Measurements from ENCODE around the gene RPL18.
A peak's percentile ranks its signal among the peaks of the same experiment; 100 is the strongest.
"Not testable (repeated sequence)": the region's sequence is repeated elsewhere in the genome, so short reads cannot be mapped to it uniquely, and the experiment has no call there.

The RPL18 gene

DNA sequence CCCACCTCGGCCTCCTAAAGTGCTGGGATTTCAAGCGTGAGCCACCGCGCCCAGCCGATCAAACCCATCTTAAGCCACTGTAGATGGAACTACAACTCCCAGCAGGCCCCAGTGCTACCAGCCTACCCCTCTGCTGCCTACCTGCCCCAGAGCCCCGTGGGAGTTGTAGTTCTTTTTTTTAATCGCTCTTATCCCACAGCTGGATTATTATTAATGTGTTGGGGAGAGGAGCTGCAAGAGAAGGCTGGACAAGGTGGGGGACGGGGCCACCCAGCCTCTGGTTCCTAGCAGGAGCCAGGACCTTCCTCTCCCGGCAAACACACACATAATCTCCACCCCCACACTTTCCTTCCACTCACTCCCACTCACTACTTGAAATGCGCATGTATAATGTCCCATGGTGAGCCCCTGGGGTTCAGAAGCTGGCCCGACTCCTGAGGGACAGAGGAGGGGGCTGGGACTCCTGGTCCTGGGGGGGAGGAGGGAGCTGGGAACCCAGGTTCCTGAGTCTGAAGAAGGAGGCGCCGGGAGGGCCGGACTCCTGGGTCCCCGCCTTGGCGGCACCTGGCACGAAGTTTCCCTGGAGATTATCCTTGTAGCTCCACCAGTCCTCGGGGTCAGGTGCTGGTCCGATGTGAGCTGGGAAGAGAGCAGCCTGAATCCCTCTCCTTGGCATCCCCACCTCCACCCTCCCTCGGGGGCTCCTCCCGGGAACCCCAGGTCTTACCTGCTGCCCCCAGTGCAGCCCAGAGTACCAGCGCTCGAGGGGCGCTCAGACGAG, 26.1 kb upstream of the RPL18 start:
- DNase-seq (ENCODE audit: low spot score) = peak; percentile 95

DNA sequence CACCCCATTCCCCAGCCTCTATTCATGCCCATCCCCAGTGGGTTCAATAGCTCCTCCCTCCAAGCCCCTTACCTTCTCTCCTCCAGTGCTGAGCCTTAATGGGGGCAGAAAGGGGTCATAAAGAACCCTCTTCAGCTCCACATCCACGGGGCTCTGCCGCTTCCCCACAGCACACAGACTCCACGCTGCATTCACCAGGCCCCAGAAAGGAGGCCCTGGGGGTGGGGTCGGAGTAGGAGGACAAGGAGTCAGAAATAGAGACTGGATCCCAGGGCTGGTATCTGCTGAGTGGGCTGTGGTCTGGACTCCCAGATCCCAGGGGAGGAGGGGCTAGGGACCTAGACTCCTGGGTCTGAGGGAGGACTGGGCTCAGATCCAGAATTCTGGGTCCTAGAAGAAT, 25.4 kb upstream of the RPL18 start:
- no peak for DNase-seq (ENCODE audit: low spot score)

DNA sequence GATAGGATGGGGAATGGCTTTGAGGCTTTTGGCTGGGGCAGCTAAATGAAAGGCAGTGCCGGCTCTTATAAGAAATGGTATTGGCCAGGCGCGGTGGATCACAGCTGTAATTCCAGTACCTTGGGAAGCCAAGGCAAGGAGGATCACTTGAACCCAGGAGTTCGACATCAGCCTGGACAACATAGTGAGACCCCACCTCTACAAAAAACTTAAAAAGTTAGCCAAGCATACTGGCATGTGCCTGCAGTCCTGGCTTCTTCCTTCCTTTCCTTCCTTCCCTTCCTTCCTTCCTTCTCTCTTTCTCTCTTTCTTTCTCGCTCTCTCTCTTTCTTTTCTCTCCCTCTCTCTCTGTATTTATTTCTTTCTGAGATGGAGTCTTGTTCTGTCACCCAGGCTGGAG, 23.9 kb upstream of the RPL18 start:
- DNase-seq (ENCODE audit: low spot score) = no peak

DNA sequence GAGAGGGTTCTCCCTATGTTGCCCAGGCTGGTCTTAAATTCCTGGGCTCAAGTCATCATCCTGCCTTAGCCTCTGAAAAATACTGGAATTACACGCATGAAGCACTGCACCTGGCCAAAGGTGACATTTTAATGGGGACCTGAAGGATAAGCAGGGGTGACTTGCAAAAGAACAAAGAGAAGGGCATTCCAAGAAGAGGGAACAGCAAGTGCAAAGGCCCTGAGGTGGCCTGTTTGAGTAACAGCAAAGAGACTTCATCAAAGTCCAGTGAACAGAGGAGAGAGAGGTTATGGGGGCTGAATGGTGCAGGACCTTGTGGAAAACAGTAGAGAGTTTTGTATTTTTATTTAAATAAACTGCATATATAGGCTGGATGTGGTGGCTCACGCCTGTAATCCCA, 22.9 kb upstream of the RPL18 start:
- no peak for DNase-seq (ENCODE audit: low spot score)

DNA sequence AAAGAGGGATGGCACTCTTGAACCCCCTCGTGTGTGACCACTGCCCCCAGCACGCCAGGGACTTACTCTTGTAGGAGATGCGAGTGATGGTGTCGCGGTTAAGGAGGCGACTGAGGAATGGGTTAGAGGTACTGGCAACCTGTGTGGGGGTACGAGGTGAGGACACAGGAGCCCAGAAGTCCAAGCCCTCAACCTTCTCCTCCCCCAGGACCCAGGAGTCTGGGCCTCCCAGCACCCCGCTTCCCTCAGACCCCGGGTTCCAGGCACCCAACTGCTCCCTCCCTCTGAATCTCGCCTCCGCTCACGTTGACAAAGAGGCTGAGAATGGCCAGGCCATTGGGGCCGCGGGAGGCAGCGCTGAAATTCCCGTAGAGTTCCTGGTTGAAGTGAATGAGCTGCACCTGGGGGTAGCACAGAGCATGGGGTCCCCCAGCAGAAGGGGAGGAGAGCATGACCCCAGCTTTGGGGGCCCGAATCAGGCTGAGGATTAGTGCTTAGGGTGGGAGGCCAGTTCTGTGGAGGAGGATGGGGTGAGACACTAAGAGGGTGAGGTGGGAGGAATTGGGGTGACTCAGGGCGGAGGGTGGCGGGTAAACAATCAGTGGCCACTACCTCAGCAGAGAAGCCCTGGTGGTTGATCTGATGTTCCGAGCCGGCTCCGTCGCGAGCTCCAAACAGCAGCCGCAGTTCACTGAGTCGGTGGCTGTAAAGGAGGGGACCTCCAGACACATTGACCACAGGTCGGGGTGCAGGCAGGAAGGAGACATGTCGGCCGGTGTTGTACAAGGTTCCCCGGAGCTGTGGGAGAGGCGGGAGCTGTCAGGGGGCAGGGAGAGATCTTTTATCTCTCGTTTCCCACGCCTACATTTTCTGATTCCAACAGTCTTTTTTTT, 20.8 kb upstream of the RPL18 start:
- DNase-seq (ENCODE audit: low spot score) = no peak

DNA sequence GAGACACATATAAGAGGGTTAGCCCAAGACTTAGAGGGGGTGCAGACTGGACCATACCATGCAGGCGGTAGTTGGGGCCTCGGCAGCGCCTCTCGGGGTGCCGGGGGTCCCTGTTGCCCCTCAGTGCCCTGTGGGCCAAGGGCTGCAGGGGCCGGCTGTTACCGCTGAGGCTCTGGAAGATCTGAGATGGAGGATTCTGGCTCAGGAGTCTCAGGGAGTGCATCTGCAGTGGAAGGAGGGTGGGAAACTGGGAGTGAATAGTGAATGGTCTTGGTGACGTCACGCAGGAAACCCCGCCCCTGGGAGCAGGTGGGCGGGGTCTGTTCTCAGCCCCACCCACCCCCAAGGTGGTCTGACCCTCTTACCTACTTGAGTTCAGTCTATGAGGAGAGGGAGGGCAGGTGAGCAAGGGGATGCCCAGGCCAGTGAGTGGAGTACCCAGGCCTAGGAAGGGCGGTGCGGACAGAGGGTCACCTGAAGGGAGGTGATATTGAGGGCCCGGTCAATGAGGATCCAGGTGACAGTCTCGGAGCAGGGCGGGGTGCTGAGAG, 19.9 kb upstream of the RPL18 start:
- peak; percentile 71 for DNase-seq (ENCODE audit: low spot score)

DNA sequence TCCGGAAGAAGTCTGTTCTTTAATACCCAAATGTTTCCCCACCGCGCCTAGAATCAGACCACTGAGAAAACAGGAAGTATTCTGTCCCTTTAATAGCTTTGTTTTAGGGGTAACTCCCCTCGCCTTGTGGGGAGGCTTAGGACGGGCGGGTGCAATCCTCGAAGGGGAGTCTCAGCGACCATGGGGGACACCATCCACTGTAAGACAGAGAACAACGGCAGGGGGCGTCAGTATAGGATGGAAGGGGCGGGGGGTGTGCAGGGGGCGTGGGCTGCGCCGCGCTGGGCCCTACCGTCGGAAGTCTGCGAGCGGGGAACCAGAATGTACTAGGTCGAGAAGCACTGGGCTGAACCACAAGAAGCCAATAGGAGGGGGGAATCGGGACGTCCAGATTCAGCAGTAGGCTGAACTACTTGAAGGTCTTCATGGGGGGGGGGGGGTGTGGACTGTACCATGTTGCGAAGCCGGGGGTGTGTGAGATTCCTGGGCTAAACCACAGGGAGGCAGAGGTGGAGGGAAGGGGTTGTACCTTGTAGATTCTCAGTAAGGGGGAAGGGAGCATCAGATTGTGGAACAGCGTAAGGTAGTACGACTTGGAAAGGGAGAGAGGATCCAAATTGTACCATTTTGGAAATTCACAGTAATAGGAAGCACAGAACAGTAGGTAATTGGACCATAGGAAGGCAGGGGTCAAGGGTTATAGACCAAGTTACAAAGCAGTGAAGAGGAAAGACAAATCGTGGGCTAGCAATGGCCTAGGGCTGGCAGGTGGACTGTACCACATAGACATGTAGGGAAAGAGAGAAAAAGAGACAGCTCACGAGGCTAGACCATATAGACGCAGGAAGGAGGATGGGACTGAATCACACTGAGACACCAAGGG, 19.2 kb upstream of the RPL18 start:
- peak; percentile 98 for DNase-seq (ENCODE audit: low spot score)

DNA sequence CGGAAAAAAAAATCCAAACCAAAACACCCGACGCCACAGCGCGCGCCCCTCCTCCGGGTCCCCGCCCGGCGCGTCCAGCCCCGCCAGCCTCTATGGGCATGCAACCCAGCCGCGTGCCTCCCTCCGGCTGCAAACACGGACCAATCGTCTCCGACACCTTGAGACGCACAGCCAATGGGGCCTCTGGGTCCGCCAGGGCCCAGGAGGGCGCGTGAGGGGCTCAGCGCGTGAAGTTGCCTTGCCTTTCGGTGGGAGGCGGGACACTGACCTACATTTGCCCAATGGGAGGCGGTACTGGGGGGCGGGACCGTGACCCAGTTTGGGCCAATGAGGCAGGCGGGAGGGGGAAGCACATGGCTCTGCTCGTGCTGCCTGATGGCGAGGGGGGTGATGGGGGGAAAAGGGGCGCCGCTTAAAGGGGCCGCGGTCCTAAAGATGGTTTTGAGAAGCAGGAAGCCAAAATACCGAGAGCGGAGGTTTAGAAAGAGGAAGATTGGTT, 18.5 kb upstream of the RPL18 start:
- DNase-seq (ENCODE audit: low spot score) = peak; percentile 100

DNA sequence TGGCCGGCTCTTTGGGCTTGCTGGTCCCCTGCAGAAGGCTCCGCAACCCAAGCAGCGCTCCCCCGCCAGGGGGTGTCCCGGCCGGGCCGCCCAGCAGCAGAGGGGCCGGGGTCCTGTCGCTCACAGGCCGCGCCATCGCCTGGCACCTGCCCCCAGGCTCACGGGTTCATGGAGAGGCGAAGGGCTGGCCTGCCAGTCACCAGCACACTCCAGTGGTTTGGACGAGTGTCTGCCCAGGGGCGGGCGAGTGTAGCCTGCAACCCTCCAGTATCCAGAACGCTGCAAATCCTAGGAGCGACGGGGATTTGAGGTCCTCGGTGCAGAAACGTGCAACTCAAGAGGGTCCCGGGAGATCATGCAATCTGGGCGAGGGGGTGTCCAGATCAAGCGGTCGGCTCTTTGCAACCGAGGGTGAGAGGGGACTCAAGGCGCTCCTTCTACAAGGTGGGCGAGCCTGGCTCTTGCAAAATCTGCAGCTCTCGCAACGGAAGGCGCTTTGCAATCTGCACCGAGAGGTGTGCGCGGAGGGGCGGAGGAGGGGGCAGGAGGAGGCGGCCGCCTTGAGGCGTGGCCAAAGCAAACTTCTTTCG, 18.0 kb upstream of the RPL18 start, which contains the start of gene DBP:
Gene DBP, minus strand, starts transcription at position 521 of the 590 bp plus-strand sequence. Its CDS starts 385 bp downstream, at position 136.
- DNase-seq (ENCODE audit: low spot score) = no peak

DNA sequence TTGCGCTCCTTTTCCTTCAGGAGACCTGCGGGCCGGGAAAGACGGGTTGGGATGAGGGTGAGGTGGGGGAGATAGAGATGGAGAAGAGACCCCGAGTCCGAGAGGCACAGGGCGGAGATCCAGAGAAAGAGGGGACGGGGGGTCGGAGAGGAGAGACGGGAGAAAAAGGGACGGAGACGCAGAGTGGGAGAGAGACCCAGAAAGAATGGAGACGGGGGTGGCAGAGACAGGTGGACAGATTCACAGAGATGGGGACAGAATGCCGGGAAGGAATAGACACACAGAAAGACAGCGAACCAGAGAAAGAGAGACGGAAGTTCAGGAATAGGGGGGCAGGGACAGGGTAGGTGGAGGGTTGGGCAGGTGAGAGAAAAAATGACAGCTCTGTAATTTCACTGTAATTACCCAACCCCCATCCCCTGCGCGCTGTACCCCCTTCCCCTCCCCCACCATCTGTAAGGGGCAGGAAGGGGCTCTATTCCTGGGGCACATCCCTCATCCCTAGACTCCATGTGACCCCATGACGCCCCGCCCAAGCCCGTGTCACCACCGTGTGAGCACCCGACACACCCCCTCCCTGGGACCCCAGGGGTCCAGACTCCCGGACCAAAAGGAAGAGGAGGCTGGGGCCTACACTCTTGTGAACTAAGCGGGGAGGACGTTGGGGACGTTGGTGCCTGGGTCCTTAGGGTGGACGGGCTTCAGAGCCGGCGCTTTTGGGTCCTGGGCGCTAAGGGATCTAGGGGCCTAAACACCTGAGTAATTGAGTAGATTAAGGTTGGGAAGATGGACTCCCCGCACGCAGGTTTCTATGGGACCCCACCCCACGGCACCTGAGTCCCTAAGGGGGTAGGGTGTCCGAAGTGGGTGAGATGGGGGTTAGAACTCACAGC, 17.2 kb upstream of the RPL18 start:
- DNase-seq (ENCODE audit: low spot score) = no peak

DNA sequence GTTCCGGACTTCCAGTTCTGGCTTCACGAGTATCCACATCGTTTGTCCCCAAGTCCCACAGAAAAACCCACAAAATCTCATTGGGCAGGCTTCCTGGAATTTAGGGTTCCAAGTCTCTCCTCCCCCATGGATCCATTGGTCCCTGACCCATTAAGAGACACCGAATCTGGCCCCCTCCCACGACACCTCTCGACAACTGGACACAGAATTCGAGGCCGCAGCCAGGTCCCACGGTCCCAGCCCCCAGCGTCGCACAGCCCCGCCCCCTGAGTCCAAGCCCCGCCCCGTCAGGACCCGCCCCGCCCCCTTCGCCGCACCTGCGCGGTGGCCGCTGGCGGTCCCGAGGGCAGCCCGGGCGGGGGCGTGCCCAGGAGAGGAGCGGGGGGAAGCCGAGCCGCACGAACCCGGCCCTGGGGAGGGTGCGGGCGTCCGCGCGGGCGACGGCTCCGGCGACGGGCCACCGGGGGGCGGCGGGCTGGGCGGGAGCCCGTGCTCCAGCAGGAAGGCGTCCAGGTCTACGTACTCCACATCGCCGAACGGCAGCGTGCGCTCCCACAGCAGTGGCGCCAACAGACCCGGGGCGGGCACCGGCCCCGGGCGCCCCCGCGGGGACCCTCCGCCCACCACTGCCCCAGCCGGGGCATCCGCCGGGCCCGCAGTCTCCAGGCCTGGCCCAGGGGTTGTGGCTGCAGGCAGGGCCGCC, 16.4 kb upstream of the RPL18 start:
- peak; percentile 79 for DNase-seq (ENCODE audit: low spot score)

DNA sequence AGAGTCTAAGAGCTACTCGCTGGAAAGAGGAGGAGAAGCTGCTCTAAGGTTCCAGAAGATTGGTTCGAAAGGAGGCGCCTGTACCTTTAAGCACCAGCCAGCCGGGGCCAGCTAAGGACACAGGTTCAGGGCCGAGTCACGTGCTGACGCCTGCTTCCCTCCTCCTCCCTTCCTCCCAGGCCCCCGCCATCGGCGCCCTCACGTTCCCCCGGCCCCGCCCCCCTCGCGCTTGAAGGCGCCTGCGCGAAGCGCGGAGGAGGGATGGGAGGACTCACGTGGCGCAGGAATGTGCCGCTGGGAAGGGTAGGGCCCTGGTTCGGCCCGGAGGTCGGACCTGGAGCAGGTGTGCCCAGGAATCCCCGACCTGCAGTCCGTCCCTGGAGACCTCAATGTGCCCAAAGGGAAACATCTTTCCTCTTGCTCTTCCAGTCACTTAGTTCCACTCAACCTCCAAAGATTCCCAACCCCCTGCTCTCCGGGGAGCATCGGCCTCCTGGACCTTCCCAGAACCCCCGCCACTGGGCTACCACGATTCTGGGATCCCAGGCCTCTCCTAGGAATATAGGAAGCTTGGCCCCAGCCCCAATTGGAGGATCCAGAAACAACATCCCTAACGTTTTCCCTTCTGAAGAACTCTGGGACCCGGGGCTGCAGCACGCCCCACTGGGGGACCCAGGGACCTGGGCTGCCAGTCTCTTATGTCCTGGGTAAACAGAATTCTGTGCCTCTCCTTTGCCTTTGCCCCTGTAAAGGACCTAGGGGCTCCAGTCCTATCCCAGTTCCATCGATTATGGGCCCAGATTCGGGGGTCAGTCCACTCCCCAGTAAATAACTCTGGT, 15.7 kb upstream of the RPL18 start:
- DNase-seq (ENCODE audit: low spot score) = peak; percentile 99

DNA sequence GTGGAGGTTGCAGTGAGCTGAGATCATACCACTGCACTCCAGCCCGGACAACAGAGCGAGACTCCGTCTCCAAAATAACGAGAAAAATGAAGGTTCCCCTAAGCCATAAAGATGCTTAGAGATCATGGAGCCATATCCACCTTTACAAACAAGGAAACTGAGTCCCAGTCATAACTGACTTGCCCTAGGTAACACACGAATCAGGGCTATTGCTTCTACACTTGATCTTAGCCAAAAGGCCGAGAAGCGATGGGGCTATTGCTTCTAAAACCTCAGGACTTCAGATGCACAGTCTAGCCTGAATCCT, 15.0 kb upstream of the RPL18 start:
- no peak for DNase-seq (ENCODE audit: low spot score)

DNA sequence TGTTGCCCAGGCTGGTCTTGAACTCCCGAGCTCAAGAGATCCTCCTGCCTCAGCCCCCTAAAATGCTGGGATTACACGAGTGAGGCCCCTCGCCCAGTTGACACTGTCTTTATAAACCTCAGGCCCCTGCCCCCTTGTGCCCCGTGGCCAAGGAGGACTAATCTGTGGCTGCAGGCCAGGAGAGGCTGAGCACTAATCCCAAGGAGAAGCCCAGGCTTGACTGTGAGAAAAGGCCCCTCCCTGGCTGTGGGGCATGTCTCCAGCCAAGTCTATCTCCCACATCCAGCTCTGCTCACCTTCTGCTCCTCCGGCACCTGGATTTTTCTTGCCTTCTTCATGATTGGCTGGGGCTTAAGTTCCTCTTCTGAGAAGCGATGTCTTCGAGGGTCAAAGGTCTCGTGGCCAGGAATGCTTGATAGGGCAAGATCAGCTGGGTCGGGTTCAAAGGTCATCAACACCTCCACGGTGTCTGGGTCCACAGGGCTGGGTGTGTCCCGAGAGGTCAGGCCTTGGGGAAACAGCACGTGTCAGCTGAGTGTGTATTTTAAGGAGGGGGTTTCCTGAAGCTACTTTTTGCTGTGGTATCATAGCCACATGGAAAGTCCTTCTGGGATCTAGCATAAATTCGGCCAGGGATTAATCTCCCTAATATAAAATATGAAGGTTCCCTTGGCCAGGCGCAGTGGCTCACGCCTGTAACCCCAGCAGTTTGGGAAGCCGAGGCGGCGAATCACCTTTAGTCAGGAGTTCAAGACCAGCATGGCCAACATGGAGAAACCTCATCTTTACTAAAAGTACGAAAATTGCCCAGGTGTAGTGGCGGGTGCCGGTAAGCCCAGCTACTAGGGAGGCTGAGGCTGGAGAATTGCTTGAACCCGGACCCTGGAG, 14.4 kb upstream of the RPL18 start:
- no peak for DNase-seq (ENCODE audit: low spot score)

DNA sequence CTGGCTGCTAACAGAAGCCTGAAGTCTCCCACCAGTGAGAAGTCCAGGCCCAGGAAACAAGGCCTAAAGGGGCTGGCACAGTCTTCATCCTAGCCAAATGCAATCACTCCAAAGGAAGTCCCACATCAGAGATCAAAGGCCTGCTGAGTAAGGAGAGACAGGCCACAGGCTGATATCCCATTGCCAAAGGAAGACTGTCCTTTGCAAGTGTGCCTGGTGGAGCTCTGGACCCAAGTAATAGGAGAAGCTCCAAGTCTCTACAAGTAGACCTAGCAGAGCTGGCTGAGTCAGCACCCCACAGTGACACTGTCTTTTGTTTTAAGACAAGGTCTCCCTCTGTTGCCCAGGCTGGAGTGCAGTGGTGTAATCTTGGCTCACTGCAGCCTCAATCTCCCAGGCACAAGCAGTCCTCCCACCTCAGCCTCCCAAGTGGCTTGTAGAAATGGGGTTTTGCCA, 13.7 kb upstream of the RPL18 start:
- no peak for DNase-seq (ENCODE audit: low spot score)

DNA sequence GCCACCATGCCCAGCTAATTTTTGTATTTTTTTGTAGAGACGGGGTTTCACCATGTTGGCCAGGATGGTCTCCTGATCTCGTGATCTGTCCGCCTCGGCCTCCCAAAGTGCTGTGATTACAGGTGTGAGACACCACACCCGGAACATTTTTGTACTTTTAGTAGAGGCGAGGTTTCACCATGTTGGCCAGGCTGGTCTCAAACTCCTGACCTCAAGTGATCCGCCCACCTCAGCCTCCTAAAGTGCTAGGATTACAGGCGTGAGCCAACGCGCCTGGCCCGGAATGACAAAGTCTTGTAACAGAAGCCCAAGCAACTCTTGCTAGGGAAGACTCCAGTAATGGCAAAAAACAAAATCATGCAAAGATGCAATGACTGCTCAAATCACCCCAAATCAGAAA, 13.3 kb upstream of the RPL18 start:
- DNase-seq (ENCODE audit: low spot score) = not testable (repeated sequence)

DNA sequence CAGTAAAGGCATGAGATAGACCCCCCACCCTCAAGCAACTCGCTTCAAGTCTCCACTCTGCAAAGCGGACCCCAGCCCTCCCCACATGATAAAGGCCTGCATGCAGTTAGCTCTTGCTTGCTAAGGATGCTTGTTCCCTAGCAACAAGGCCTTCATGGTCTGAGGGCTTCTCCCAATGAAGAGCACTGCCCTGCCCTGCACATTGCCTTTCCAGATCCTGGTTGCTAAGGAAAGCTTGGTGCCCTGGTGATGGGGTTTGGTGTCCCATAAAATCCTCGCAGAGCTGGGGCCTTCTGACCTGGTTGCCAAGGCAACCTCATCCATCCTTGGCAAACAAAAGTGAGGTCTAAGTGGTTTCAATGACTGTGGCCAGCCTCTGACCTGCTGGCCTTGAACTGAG, 12.2 kb upstream of the RPL18 start:
- DNase-seq (ENCODE audit: low spot score) = no peak
